GM12872 (cell line): ENCODE results near the gene SLC25A26.

Source experiments
- CTCF ChIP-seq: IDR thresholded peaks from 3 replicates; pipeline ENCODE4 v1.5.1; 2011; ENCODE audit warnings: low read depth, mild to moderate bottlenecking, low read length, moderate library complexity; ENCODE audit not compliant: insufficient read depth

The SLC25A26 gene

GRCh38 chr3:66427352-66427751 is 206.6 kb downstream of the SLC25A26 start:
- no peak for TF ChIP-seq CTCF

- no peak for TF ChIP-seq CTCF
These were observed 207.2 kb downstream of the SLC25A26 start for GRCh38 chr3:66427951-66428474.
